G401 (cell line): ENCODE measurements around the gene CD164L2. TPM values are rescaled to one million over a fixed set of nuclear protein-coding genes. Genes with fewer than 3 reads are reported as not detected.
"Not testable (repeated sequence)": the region's sequence is repeated elsewhere in the genome, so short reads cannot be mapped to it uniquely, and the experiment has no call there.

Experiments
- DNase-seq: peaks from one replicate; pipeline ENCODE4 v3.0.0-alpha.2; 2015; ENCODE audit warnings: low spot score
- in situ Hi-C: cut with HindIII; loops from 2 replicates; pipeline ENCODE4 v1.10.0; 2016; ENCODE audit warnings: low sequenced_read_pairs, mixed read lengths
- total RNA-seq: library from RNA; depleted of rRNA; stranded (reverse); fragments of >200 nt; shearing (Covaris generic); gene quantifications from 2 replicates; pipeline ENCODE4 v1.2.3, GENCODE V29; 2014

Gene CD164L2
- total RNA-seq, 1 experiment from 2014 or later: not detected

- peak; percentile 20 for DNase-seq
Measured at GRCh38 chr1:27392778-27393635, 9.9 kb upstream of the CD164L2 start.

GRCh38 chr1:27392096-27392777 is 9.1 kb upstream of the CD164L2 start, which contains the start of gene GPR3:
TSS of gene GPR3 (plus strand) at chr1:27392622. CDS start at chr1:27393799, 1,177 bp downstream.
- in situ Hi-C loops: no loop called here
- DNase-seq: peak; percentile 89

More at GRCh38 chr1:27392778-27393635, 9.9 kb upstream of the CD164L2 start:
- in situ Hi-C loops: no loop called here

GRCh38 chr1:27391511-27392095 is 8.5 kb upstream of the CD164L2 start:
- in situ Hi-C loops: no loop called here

GRCh38 chr1:27388337-27389005 is 5.3 kb upstream of the CD164L2 start:
- in situ Hi-C loops: no loop called here
- peak; percentile 90 for DNase-seq

More at GRCh38 chr1:27391511-27392095, 8.5 kb upstream of the CD164L2 start:
- peak; percentile 86 for DNase-seq

- DNase-seq, in situ Hi-C loops: not testable (repeated sequence)
Measured at GRCh38 chr1:27384797-27385196, 1.7 kb upstream of the CD164L2 start.

- no peak for DNase-seq
- in situ Hi-C loops: no loop called here
Measured at GRCh38 chr1:27383661-27384060, 528 bp upstream of the CD164L2 start.

- in situ Hi-C loops: no loop called here
- DNase-seq: no peak
Measured at GRCh38 chr1:27381969-27382762, 967 bp downstream of the CD164L2 start.

- in situ Hi-C loops: no loop called here
- DNase-seq: no peak
Measured at GRCh38 chr1:27380766-27381733, 2.1 kb downstream of the CD164L2 start.

GRCh38 chr1:27380224-27380623 is 2.9 kb downstream of the CD164L2 start:
- no peak for DNase-seq
- in situ Hi-C loops: no loop called here

- in situ Hi-C loops: no loop called here
- DNase-seq: no peak
Measured at GRCh38 chr1:27379564-27380122, 3.5 kb downstream of the CD164L2 start.

- DNase-seq: no peak
- in situ Hi-C loops: no loop called here
Measured at GRCh38 chr1:27377760-27378495, 5.2 kb downstream of the CD164L2 start.

GRCh38 chr1:27374362-27375086 is 8.6 kb downstream of the CD164L2 start, which contains the start of gene FCN3:
TSS of gene FCN3 (minus strand) at chr1:27374824. CDS start at chr1:27374818, 6 bp downstream.
- no peak for DNase-seq
- in situ Hi-C loops: no loop called here

- in situ Hi-C loops: no loop called here
- peak; percentile 33 for DNase-seq
Measured at GRCh38 chr1:27372808-27373690, 10.1 kb downstream of the CD164L2 start.

GRCh38 chr1:27372022-27372807 is 10.9 kb downstream of the CD164L2 start:
- in situ Hi-C loops: no loop called here

More at GRCh38 chr1:27372022-27372807, 10.9 kb downstream of the CD164L2 start:
- DNase-seq: no peak
